Activated T-cell treated with anti-CD3 and anti-CD28 coated beads, Interleukin-2, amount 50 U/mL, for 24 hours (primary cell): ENCODE data around the gene NUP93.
A peak's percentile ranks its signal among the peaks of the same experiment; 100 is the strongest.

Experiments used
- DNase-seq: peaks from one replicate; pipeline ENCODE4 v3.0.0-alpha.2; 2020
- H3K27ac Mint-ChIP-seq: 2 replicates; pipeline ENCODE4 v1.8.0; 2020; ENCODE audit warnings: mild to moderate bottlenecking, mixed read lengths
- H3K27me3 Mint-ChIP-seq: 2 replicates; pipeline ENCODE4 v1.8.0; 2020; ENCODE audit warnings: mixed read lengths
- H3K36me3 Mint-ChIP-seq: 2 replicates; pipeline ENCODE4 v1.8.0; 2020; ENCODE audit warnings: low read depth, mixed read lengths
- H3K4me1 Mint-ChIP-seq: 2 replicates; pipeline ENCODE4 v1.8.0; 2020; ENCODE audit warnings: low read depth, mixed read lengths
- H3K4me3 Mint-ChIP-seq: 2 replicates; pipeline ENCODE4 v1.8.0; 2020; ENCODE audit warnings: mild to moderate bottlenecking, moderate library complexity, mixed read lengths
- H3K9me3 Mint-ChIP-seq: 2 replicates; pipeline ENCODE4 v1.8.0; 2020; ENCODE audit warnings: mixed read lengths

NUP93 gene

GRCh38 chr16:56841659-56842058 is 111.7 kb downstream of the NUP93 start:
- H3K27me3 Mint-ChIP-seq, result no peaks in the 10 kb centered on the region
- no peak overlapping the region for H3K4me3 Mint-ChIP-seq
- H3K4me1 Mint-ChIP-seq, result peaks cover 5% of the 10 kb centered on the region
- no peaks in the 10 kb centered on the region for H3K9me3 Mint-ChIP-seq
- DNase-seq, result no peak
- H3K27ac Mint-ChIP-seq, result no peak overlapping the region
- peaks cover 97% of the 10 kb centered on the region for H3K36me3 Mint-ChIP-seq

GRCh38 chr16:56842133-56842532 is 112.2 kb downstream of the NUP93 start:
- Mint-ChIP-seq H3K9me3 (no peaks in the 10 kb centered on the region), H3K36me3 (peaks cover 92% of the 10 kb centered on the region), H3K27ac (no peak overlapping the region), H3K4me3 (no peak overlapping the region), H3K4me1 (peaks cover 10% of the 10 kb centered on the region), H3K27me3 (no peaks in the 10 kb centered on the region)
- DNase-seq, result no peak

- H3K36me3 Mint-ChIP-seq, result peaks cover 84% of the 10 kb centered on the region
Observed at GRCh38 chr16:56844056-56844455, 114.1 kb downstream of the NUP93 start.

GRCh38 chr16:56847173-56847910 is 117.4 kb downstream of the NUP93 start:
- H3K9me3 Mint-ChIP-seq, result no peaks in the 10 kb centered on the region
- no peak for DNase-seq
- no peak overlapping the region for H3K4me3 Mint-ChIP-seq
- H3K36me3 Mint-ChIP-seq, result peaks cover 51% of the 10 kb centered on the region
- H3K27me3 Mint-ChIP-seq, result no peaks in the 10 kb centered on the region
- peak overlapping the region; percentile 85 for H3K27ac Mint-ChIP-seq
- peaks cover 21% of the 10 kb centered on the region for H3K4me1 Mint-ChIP-seq

More at GRCh38 chr16:56844056-56844455, 114.1 kb downstream of the NUP93 start:
- Mint-ChIP-seq H3K4me3 (no peak overlapping the region), H3K27me3 (no peaks in the 10 kb centered on the region), H3K9me3 (no peaks in the 10 kb centered on the region), H3K4me1 (peaks cover 21% of the 10 kb centered on the region), H3K27ac (peak overlapping the region; percentile 4)
- DNase-seq, result no peak

GRCh38 chr16:56848029-56848936 is 118.4 kb downstream of the NUP93 start:
- DNase-seq, result no peak
- no peak overlapping the region for H3K4me3 Mint-ChIP-seq
- H3K9me3 Mint-ChIP-seq, result no peaks in the 10 kb centered on the region
- peaks cover 21% of the 10 kb centered on the region for H3K4me1 Mint-ChIP-seq
- peaks cover 42% of the 10 kb centered on the region for H3K36me3 Mint-ChIP-seq
- no peaks in the 10 kb centered on the region for H3K27me3 Mint-ChIP-seq
- peak overlapping the region; percentile 85 for H3K27ac Mint-ChIP-seq

GRCh38 chr16:56848955-56849689 is 119.2 kb downstream of the NUP93 start:
- no peak for DNase-seq
- no peaks in the 10 kb centered on the region for H3K27me3 Mint-ChIP-seq
- H3K27ac Mint-ChIP-seq, result no peak overlapping the region
- H3K4me1 Mint-ChIP-seq, result peaks cover 21% of the 10 kb centered on the region
- no peaks in the 10 kb centered on the region for H3K9me3 Mint-ChIP-seq
- no peak overlapping the region for H3K4me3 Mint-ChIP-seq
- H3K36me3 Mint-ChIP-seq, result peaks cover 33% of the 10 kb centered on the region

GRCh38 chr16:56849690-56850680 is 120.1 kb downstream of the NUP93 start:
- H3K27me3 Mint-ChIP-seq, result no peaks in the 10 kb centered on the region
- H3K4me1 Mint-ChIP-seq, result peaks cover 21% of the 10 kb centered on the region
- DNase-seq, result no peak
- no peaks in the 10 kb centered on the region for H3K9me3 Mint-ChIP-seq
- H3K4me3 Mint-ChIP-seq, result no peak overlapping the region
- H3K27ac Mint-ChIP-seq, result no peak overlapping the region
- H3K36me3 Mint-ChIP-seq, result peaks cover 25% of the 10 kb centered on the region

GRCh38 chr16:56851671-56852400 is 121.9 kb downstream of the NUP93 start:
- no peaks in the 10 kb centered on the region for H3K9me3 Mint-ChIP-seq
- H3K27me3 Mint-ChIP-seq, result no peaks in the 10 kb centered on the region
- no peak overlapping the region for H3K27ac Mint-ChIP-seq
- peaks cover 19% of the 10 kb centered on the region for H3K4me1 Mint-ChIP-seq
- H3K4me3 Mint-ChIP-seq, result no peak overlapping the region
- no peak for DNase-seq
- peaks cover 11% of the 10 kb centered on the region for H3K36me3 Mint-ChIP-seq

GRCh38 chr16:56852401-56852730 is 122.4 kb downstream of the NUP93 start:
- no peaks in the 10 kb centered on the region for H3K27me3 Mint-ChIP-seq
- no peak for DNase-seq
- H3K4me1 Mint-ChIP-seq, result peaks cover 13% of the 10 kb centered on the region
- H3K36me3 Mint-ChIP-seq, result peaks cover 10% of the 10 kb centered on the region
- H3K9me3 Mint-ChIP-seq, result no peaks in the 10 kb centered on the region
- H3K27ac Mint-ChIP-seq, result no peak overlapping the region
- no peak overlapping the region for H3K4me3 Mint-ChIP-seq

- Mint-ChIP-seq H3K36me3 (peaks cover 4% of the 10 kb centered on the region), H3K9me3 (no peaks in the 10 kb centered on the region), H3K27me3 (no peaks in the 10 kb centered on the region), H3K4me1 (peaks cover 7% of the 10 kb centered on the region), H3K27ac (no peak overlapping the region), H3K4me3 (no peak overlapping the region)
- no peak for DNase-seq
Observed at GRCh38 chr16:56852968-56853367, 123.0 kb downstream of the NUP93 start.

- DNase-seq, result no peak
- peaks cover 7% of the 10 kb centered on the region for H3K4me1 Mint-ChIP-seq
Observed at GRCh38 chr16:56855201-56855600, 125.3 kb downstream of the NUP93 start.

GRCh38 chr16:56855946-56856345 is 126.0 kb downstream of the NUP93 start:
- Mint-ChIP-seq H3K4me1 (peaks cover 13% of the 10 kb centered on the region), H3K27ac (no peak overlapping the region), H3K4me3 (no peak overlapping the region), H3K9me3 (no peaks in the 10 kb centered on the region), H3K27me3 (no peaks in the 10 kb centered on the region), H3K36me3 (no peaks in the 10 kb centered on the region)
- no peak for DNase-seq

More at GRCh38 chr16:56855201-56855600, 125.3 kb downstream of the NUP93 start:
- Mint-ChIP-seq H3K27me3 (no peaks in the 10 kb centered on the region), H3K4me3 (no peak overlapping the region), H3K27ac (no peak overlapping the region), H3K9me3 (no peaks in the 10 kb centered on the region), H3K36me3 (no peaks in the 10 kb centered on the region)

GRCh38 chr16:56856876-56857447 is 127.0 kb downstream of the NUP93 start:
- H3K4me3 Mint-ChIP-seq, result no peak overlapping the region

More at GRCh38 chr16:56856876-56857447, 127.0 kb downstream of the NUP93 start:
- no peak for DNase-seq
- Mint-ChIP-seq H3K27me3 (no peaks in the 10 kb centered on the region), H3K27ac (no peak overlapping the region), H3K4me1 (peaks cover 17% of the 10 kb centered on the region), H3K36me3 (no peaks in the 10 kb centered on the region), H3K9me3 (no peaks in the 10 kb centered on the region)
